Neural cell (in vitro differentiated cells): Measurements from ENCODE around the gene VPS33A. TPM values are rescaled to one million over a fixed set of nuclear protein-coding genes. Genes with fewer than 3 reads are reported as not detected.

ENCODE experiments used
- H2AFZ ChIP-seq: fragments of 200-600, 300-800 bp; sonication (generic), shearing (Covaris generic); 2 replicates; pipeline ENCODE4 v1.6.0; 2014; ENCODE audit warnings: low read depth, mild to moderate bottlenecking, antibody characterized with exemption, low read length, moderate library complexity
- H3F3A ChIP-seq: fragments of 200-600 bp; shearing (Covaris generic); 2 replicates; pipeline ENCODE4 v1.6.1; 2016; ENCODE audit warnings: mild to moderate bottlenecking, moderate library complexity, mixed read lengths, antibody characterized with exemption, low read length; ENCODE audit not compliant: insufficient read depth, poor library complexity, severe bottlenecking
- H3K27ac ChIP-seq: fragments of 200-600, 300-800 bp; sonication (generic), shearing (Covaris generic); 2 replicates; pipeline ENCODE4 v1.5.1; 2014; ENCODE audit warnings: mild to moderate bottlenecking, low read length, moderate library complexity
- H3K27me3 ChIP-seq: fragments of 300-800, 200-600 bp; sonication (generic), shearing (Covaris generic); 2 replicates; pipeline ENCODE4 v1.6.0; 2014; ENCODE audit warnings: mild to moderate bottlenecking, low read depth, low read length, moderate library complexity; ENCODE audit not compliant: insufficient read depth
- H3K36me3 ChIP-seq: fragments of 300-800, 200-600 bp; sonication (generic), shearing (Covaris generic); 2 replicates; pipeline ENCODE4 v1.5.1; 2014; ENCODE audit warnings: mild to moderate bottlenecking, antibody characterized with exemption, low read length, moderate library complexity; ENCODE audit not compliant: insufficient read depth
- H3K4me2 ChIP-seq: fragments of 300-800, 200-600 bp; sonication (generic), shearing (Covaris generic); 2 replicates; pipeline ENCODE4 v1.6.0; 2014; ENCODE audit warnings: mild to moderate bottlenecking, low read length
- H3K4me3 ChIP-seq: fragments of 300-800, 200-600 bp; sonication (generic), shearing (Covaris generic); 2 replicates; pipeline ENCODE4 v1.5.1; 2014; ENCODE audit warnings: mild to moderate bottlenecking, low read length, moderate library complexity
- H3K79me2 ChIP-seq: fragments of 200-600 bp; shearing (Covaris generic); replicated peaks from 2 replicates; pipeline ENCODE4 v1.6.0; 2014; ENCODE audit warnings: mild to moderate bottlenecking, low read length, moderate library complexity; ENCODE audit not compliant: insufficient read depth
- H3K9ac ChIP-seq: fragments of 300-800, 200-600 bp; sonication (generic), shearing (Covaris generic); 2 replicates; pipeline ENCODE4 v1.6.1; 2016; ENCODE audit warnings: mild to moderate bottlenecking, low read length, mixed read lengths
- H3K9me2 ChIP-seq: fragments of 200-600 bp; shearing (Covaris generic); 2 replicates; pipeline ENCODE4 v1.6.1; 2016; ENCODE audit warnings: mild to moderate bottlenecking, low read length, mixed read lengths; ENCODE audit not compliant: insufficient read depth
- H3K9me3 ChIP-seq: fragments of 200-600, 300-800 bp; sonication (generic), shearing (Covaris generic); 2 replicates; pipeline ENCODE4 v1.6.1; 2016; ENCODE audit warnings: mild to moderate bottlenecking, mixed run types, low read length, moderate library complexity, mixed read lengths
- H4K20me1 ChIP-seq: fragments of 200-600 bp; shearing (Covaris generic); 2 replicates; pipeline ENCODE4 v1.6.1; 2016; ENCODE audit warnings: mild to moderate bottlenecking, mixed run types; ENCODE audit not compliant: insufficient read depth
- CTCF ChIP-seq: fragments of 450-650 bp; IDR thresholded peaks from 2 replicates; pipeline ENCODE4 v1.5.1; 2014; ENCODE audit warnings: antibody characterized with exemption, mild to moderate bottlenecking, moderate library complexity; ENCODE audit not compliant: poor library complexity, severe bottlenecking
- EP300 ChIP-seq: fragments of 450-650 bp; conservative IDR thresholded peaks from 2 replicates; pipeline ENCODE4 v1.6.1; 2014; ENCODE audit warnings: antibody characterized with exemption, mild to moderate bottlenecking, moderate library complexity; ENCODE audit not compliant: poor library complexity, severe bottlenecking
- EZH2 ChIP-seq: fragments of 200-600, 300-800 bp; shearing (Covaris generic), sonication (generic); IDR thresholded peaks from 2 replicates; pipeline ENCODE4 v1.6.1; 2014; ENCODE audit warnings: antibody characterized with exemption, low read length, borderline replicate concordance, mild to moderate bottlenecking; ENCODE audit not compliant: insufficient read depth, poor library complexity, severe bottlenecking
- MXI1 ChIP-seq: fragments of 450-650 bp; conservative IDR thresholded peaks from 2 replicates; pipeline ENCODE4 v1.6.1; 2014; ENCODE audit warnings: antibody characterized with exemption, mild to moderate bottlenecking; ENCODE audit not compliant: poor library complexity, severe bottlenecking
- POLR2AphosphoS5 ChIP-seq: IDR thresholded peaks from 2 replicates; pipeline ENCODE4 v1.6.1; 2012
- RAD21 ChIP-seq: fragments of 450-650 bp; conservative IDR thresholded peaks from 2 replicates; pipeline ENCODE4 v1.6.1; 2014; ENCODE audit warnings: antibody characterized with exemption, mild to moderate bottlenecking, moderate library complexity
- REST ChIP-seq: IDR thresholded peaks from 2 replicates; pipeline ENCODE4 v1.6.1; 2012; ENCODE audit warnings: borderline replicate concordance
- SMC3 ChIP-seq: fragments of 450-650 bp; conservative IDR thresholded peaks from 2 replicates; pipeline ENCODE4 v1.6.1; 2014; ENCODE audit warnings: antibody characterized with exemption, mild to moderate bottlenecking, moderate library complexity; ENCODE audit not compliant: poor library complexity
- TAF1 ChIP-seq: IDR thresholded peaks from 2 replicates; pipeline ENCODE4 v1.6.1; 2012; ENCODE audit warnings: low read depth
- polyA plus RNA-seq: library from polyadenylated mRNA; depleted of rRNA; stranded (reverse); fragments of >200 nt; gene quantifications from 2 replicates; pipeline ENCODE4 v1.2.3, GENCODE V29; 2014

VPS33A gene
- polyA plus RNA-seq, 1 donor from 2014 or later: 40.9 TPM

- Histone ChIP-seq H3K9me2 (no peaks in the 10 kb centered on the region), H3K4me2 (no peak overlapping the region), H2AFZ (no peak overlapping the region), H4K20me1 (no peaks in the 10 kb centered on the region), H3K4me3 (peak overlapping the region; percentile 65), H3K79me2 (no peaks in the 10 kb centered on the region), H3K9ac (no peak overlapping the region), H3K36me3 (no peaks in the 10 kb centered on the region), H3K27ac (no peak overlapping the region), H3K9me3 (no peaks in the 10 kb centered on the region), H3F3A (no peaks in the 10 kb centered on the region), H3K27me3 (peaks cover 14% of the 10 kb centered on the region)
- TF ChIP-seq EZH2 (no peak), MXI1 (no peak), SMC3 (no peak), TAF1 (no peak), CTCF (no peak), POLR2AphosphoS5 (no peak), RAD21 (no peak), REST (no peak), EP300 (no peak)
Observed at GRCh38 chr12:122183588-122183940, 82.7 kb downstream of the VPS33A start.

GRCh38 chr12:122182887-122183587, 83.3 kb downstream of the VPS33A start, which contains the start of gene LRRC43:
TSS of gene LRRC43 (plus strand) at chr12:122183123. CDS start at chr12:122183145, 22 bp downstream.
- no peaks in the 10 kb centered on the region for H4K20me1 ChIP-seq
- H3K9ac ChIP-seq: peak within 1 kb of the TSS; percentile 38
- H3K27me3 ChIP-seq: peaks cover 14% of the 10 kb centered on the region
- no peak within 1 kb of the TSS for H2AFZ ChIP-seq
- H3K9me2 ChIP-seq: no peaks in the 10 kb centered on the region
- no peaks in the 10 kb centered on the region for H3K9me3 ChIP-seq
- H3K4me3 ChIP-seq: peak within 1 kb of the TSS; percentile 65
- H3K79me2 ChIP-seq: no peaks in the 10 kb centered on the region
- no peak within 1 kb of the TSS for H3K4me2 ChIP-seq
- H3F3A ChIP-seq: no peaks in the 10 kb centered on the region
- H3K27ac ChIP-seq: no peak within 1 kb of the TSS
- TF ChIP-seq REST (no peak), EP300 (no peak), RAD21 (no peak), CTCF (no peak), SMC3 (no peak), TAF1 (no peak), MXI1 (no peak), EZH2 (no peak), POLR2AphosphoS5 (no peak)
- no peaks in the 10 kb centered on the region for H3K36me3 ChIP-seq
